DOHH2 (cell line): ENCODE results near the gene RAB10.
A peak's percentile ranks its signal among the peaks of the same experiment; 100 is the strongest.

Experiments
- H3F3A ChIP-seq: fragments of 200-600 bp; sonication (generic), shearing (Covaris generic); 2 replicates; pipeline ENCODE4 v1.6.0; 2016; ENCODE audit warnings: antibody characterized with exemption, mild to moderate bottlenecking; ENCODE audit not compliant: control insufficient read depth, insufficient read depth
- H3K27ac ChIP-seq: fragments of 200-600 bp; sonication (generic); 2 replicates; pipeline ENCODE4 v1.5.1; 2014; ENCODE audit warnings: low read depth, mild to moderate bottlenecking, low read length, moderate library complexity
- H3K27me3 ChIP-seq: fragments of 200-600 bp; sonication (generic); 2 replicates; pipeline ENCODE4 v1.6.1; 2014; ENCODE audit warnings: mild to moderate bottlenecking, low read length, mixed read lengths; ENCODE audit not compliant: control insufficient read depth
- H3K36me3 ChIP-seq: fragments of 200-600 bp; sonication (generic); 2 replicates; pipeline ENCODE4 v1.6.1; 2014; ENCODE audit warnings: mild to moderate bottlenecking, low read length, moderate library complexity, mixed read lengths; ENCODE audit not compliant: control insufficient read depth
- H3K4me1 ChIP-seq: fragments of 200-600 bp; sonication (generic); 2 replicates; pipeline ENCODE4 v1.6.1; 2014; ENCODE audit warnings: mild to moderate bottlenecking, low read length, mixed read lengths; ENCODE audit not compliant: control insufficient read depth
- H3K4me2 ChIP-seq: fragments of 200-600 bp; sonication (generic); 2 replicates; pipeline ENCODE4 v1.6.0; 2014; ENCODE audit warnings: mild to moderate bottlenecking, low read length, moderate library complexity
- H3K4me3 ChIP-seq: fragments of 200-600 bp; sonication (generic); 2 replicates; pipeline ENCODE4 v1.5.1; 2014; ENCODE audit warnings: mild to moderate bottlenecking, low read length, mixed read lengths
- H3K79me2 ChIP-seq: fragments of 200-600 bp; sonication (generic); 2 replicates; pipeline ENCODE4 v1.6.1; 2014; ENCODE audit warnings: mild to moderate bottlenecking, low read length, mixed read lengths; ENCODE audit not compliant: control insufficient read depth
- H3K9me2 ChIP-seq: fragments of 200-600 bp; sonication (generic); replicated peaks from 2 replicates; pipeline ENCODE4 v1.6.1; 2014; ENCODE audit warnings: mild to moderate bottlenecking, low read length, mixed read lengths; ENCODE audit not compliant: control insufficient read depth
- H3K9me3 ChIP-seq: fragments of 200-600 bp; sonication (generic); 2 replicates; pipeline ENCODE4 v1.6.1; 2014; ENCODE audit warnings: antibody characterized with exemption, low read length, mixed read lengths; ENCODE audit not compliant: control insufficient read depth, insufficient read depth
- H4K20me1 ChIP-seq: fragments of 200-600 bp; sonication (generic); 2 replicates; pipeline ENCODE4 v1.6.0; 2014; ENCODE audit warnings: low read depth, mild to moderate bottlenecking, antibody characterized with exemption, low read length, moderate library complexity; ENCODE audit not compliant: control insufficient read depth, insufficient read depth
- CTCF ChIP-seq: fragments of 200-600 bp; sonication (generic); IDR thresholded peaks from one replicate; pipeline ENCODE4 v1.5.1; 2014; ENCODE audit warnings: antibody characterized with exemption, mild to moderate bottlenecking, low read depth, low read length; ENCODE audit not compliant: poor library complexity, severe bottlenecking
- EZH2phosphoT487 ChIP-seq: fragments of 200-600 bp; sonication (generic); IDR thresholded peaks from 2 replicates; pipeline ENCODE4 v1.6.1; 2017; ENCODE audit warnings: borderline replicate concordance, mild to moderate bottlenecking, antibody characterized with exemption, low read length, moderate library complexity, mixed read lengths

RAB10 gene

GRCh38 chr2:26010943-26011342 lies 22.9 kb upstream of the RAB10 start:
- no peaks in the 10 kb centered on the region for H4K20me1 ChIP-seq
- H3K9me3 ChIP-seq, result no peaks in the 10 kb centered on the region
- no peaks in the 10 kb centered on the region for H3K36me3 ChIP-seq
- no peaks in the 10 kb centered on the region for H3F3A ChIP-seq
- no peak overlapping the region for H3K27ac ChIP-seq
- no peaks in the 10 kb centered on the region for H3K4me1 ChIP-seq
- H3K4me2 ChIP-seq, result no peak overlapping the region
- no peaks in the 10 kb centered on the region for H3K79me2 ChIP-seq
- TF ChIP-seq CTCF (peak; percentile 30), EZH2phosphoT487 (no peak)
- no peak overlapping the region for H3K4me3 ChIP-seq
- no peaks in the 10 kb centered on the region for H3K27me3 ChIP-seq
- H3K9me2 ChIP-seq, result no peaks in the 10 kb centered on the region

GRCh38 chr2:26011609-26011989 lies 22.3 kb upstream of the RAB10 start:
- no peaks in the 10 kb centered on the region for H3K4me1 ChIP-seq
- no peak overlapping the region for H3K4me3 ChIP-seq
- no peak overlapping the region for H3K27ac ChIP-seq
- no peaks in the 10 kb centered on the region for H4K20me1 ChIP-seq
- H3F3A ChIP-seq, result no peaks in the 10 kb centered on the region
- no peaks in the 10 kb centered on the region for H3K27me3 ChIP-seq
- H3K9me2 ChIP-seq, result no peaks in the 10 kb centered on the region
- TF ChIP-seq CTCF (no peak), EZH2phosphoT487 (no peak)
- no peaks in the 10 kb centered on the region for H3K9me3 ChIP-seq
- H3K79me2 ChIP-seq, result no peaks in the 10 kb centered on the region
- H3K36me3 ChIP-seq, result no peaks in the 10 kb centered on the region
- H3K4me2 ChIP-seq, result no peak overlapping the region

- Histone ChIP-seq H4K20me1 (no peaks in the 10 kb centered on the region), H3F3A (no peaks in the 10 kb centered on the region), H3K4me2 (no peak overlapping the region), H3K27me3 (no peaks in the 10 kb centered on the region), H3K36me3 (no peaks in the 10 kb centered on the region), H3K79me2 (no peaks in the 10 kb centered on the region), H3K9me3 (no peaks in the 10 kb centered on the region), H3K4me1 (no peaks in the 10 kb centered on the region), H3K4me3 (no peak overlapping the region), H3K27ac (no peak overlapping the region), H3K9me2 (no peaks in the 10 kb centered on the region)
- no peak for TF ChIP-seq EZH2phosphoT487
- TF ChIP-seq CTCF, result no peak
Observed at GRCh38 chr2:26011990-26012856, 21.7 kb upstream of the RAB10 start.
